HepG2 (cell line): ENCODE results near the gene SMIM14. TPM values are rescaled to one million over a fixed set of nuclear protein-coding genes. Genes with fewer than 3 reads are reported as not detected.

Source experiments
- CAMTA2 ChIP-seq: sonication (generic); formaldehyde crosslinking; IDR thresholded peaks from 2 replicates; pipeline ENCODE4 v1.4.0; 2020; ENCODE audit warnings: mild to moderate bottlenecking, missing genetic modification reagents, borderline replicate concordance
- CEBPG ChIP-seq: IDR thresholded peaks from 2 replicates; pipeline ENCODE4 v1.6.1; 2016
- CHD2 ChIP-seq: IDR thresholded peaks from 2 replicates; pipeline ENCODE4 v1.6.1; 2011; ENCODE audit warnings: low read depth, low read length, improper control_type of control experiment
- DMAP1 ChIP-seq: IDR thresholded peaks from 2 replicates; pipeline ENCODE4 v1.6.1; 2016
- IRF2 ChIP-seq: IDR thresholded peaks from 2 replicates; pipeline ENCODE4 v1.6.1; 2018; ENCODE audit warnings: missing genetic modification reagents, missing compliant biosample characterization
- JARID2 ChIP-seq: sonication (generic); formaldehyde crosslinking; IDR thresholded peaks from 2 replicates; pipeline ENCODE4 v1.8.1; 2023; ENCODE audit warnings: missing genetic modification reagents, inconsistent platforms; ENCODE audit not compliant: insufficient replicate concordance
- KDM1A ChIP-seq: IDR thresholded peaks from 2 replicates; pipeline ENCODE4 v1.6.1; 2016; ENCODE audit warnings: missing compliant biosample characterization
- KLF12 ChIP-seq: sonication (generic); formaldehyde crosslinking; IDR thresholded peaks from 2 replicates; pipeline ENCODE4 v1.4.0; 2020; ENCODE audit warnings: missing genetic modification reagents, borderline replicate concordance
- NFYC ChIP-seq: IDR thresholded peaks from 2 replicates; pipeline ENCODE4 v1.6.1; 2016; ENCODE audit warnings: missing genetic modification reagents, missing compliant biosample characterization
- PCBP1 ChIP-seq: fragments of 200-400 bp; formaldehyde crosslinking; IDR thresholded peaks from 2 replicates; pipeline ENCODE4 v1.6.1; 2017; ENCODE audit warnings: mild to moderate bottlenecking, low read depth, low read length, borderline replicate concordance
- SMYD3 ChIP-seq: sonication (generic); formaldehyde crosslinking; IDR thresholded peaks from 2 replicates; pipeline ENCODE4 v1.8.1; 2023; ENCODE audit warnings: mild to moderate bottlenecking, missing genetic modification reagents
- SRSF1 ChIP-seq: fragments of 200-400 bp; formaldehyde crosslinking; optimal IDR thresholded peaks from 2 replicates; pipeline ENCODE3; 2017; ENCODE audit warnings: mild to moderate bottlenecking, low read depth, low read length, moderate library complexity
- ZNF383 ChIP-seq: sonication (generic); formaldehyde crosslinking; IDR thresholded peaks from 2 replicates; pipeline ENCODE4 v1.4.0; 2020; ENCODE audit warnings: missing genetic modification reagents, mild to moderate bottlenecking, borderline replicate concordance
- ZNF451 ChIP-seq: sonication (generic); formaldehyde crosslinking; IDR thresholded peaks from 2 replicates; pipeline ENCODE4 v1.5.0; 2020; ENCODE audit warnings: mild to moderate bottlenecking, missing genetic modification reagents
- ZNF605 ChIP-seq: sonication (generic); formaldehyde crosslinking; IDR thresholded peaks from 2 replicates; pipeline ENCODE4 v1.8.0; 2022; ENCODE audit warnings: mild to moderate bottlenecking, missing genetic modification reagents
- ZNF720 ChIP-seq: sonication (generic); formaldehyde crosslinking; IDR thresholded peaks from 2 replicates; pipeline ENCODE4 v1.4.0; 2020; ENCODE audit warnings: missing genetic modification reagents
- ZNF781 ChIP-seq: sonication (generic); formaldehyde crosslinking; IDR thresholded peaks from 2 replicates; pipeline ENCODE4 v1.5.1; 2020; ENCODE audit warnings: borderline replicate concordance, mild to moderate bottlenecking, missing genetic modification reagents; ENCODE audit errors: not compliant biosample characterization
- ZNF792 ChIP-seq: IDR thresholded peaks from 2 replicates; pipeline ENCODE4 v1.6.1; 2016
- polyA plus RNA-seq, 8 experiments: library from polyadenylated mRNA; depleted of rRNA in 3 of 8; stranded (reverse) in 7 of 8; unstranded in 1 of 8; fragments of >200 nt; fragmentation: Illumina TruSeq in 4 of 8; extraction: Trizol in 4 of 8; gene quantifications; 2 replicates each; pipeline versions ENCODE4 v1.2.1 to v1.2.3, GENCODE V29; 2011 to 2016; ENCODE audit warnings: low read depth in 4 of 8, missing spikeins in 1 of 8, mixed read lengths in 1 of 8; ENCODE audit not compliant: insufficient read depth in 1 of 8
- total RNA-seq, 5 experiments: library from RNA; depleted of rRNA; stranded (reverse); fragments of >200 nt; fragmentation: Illumina TruSeq; extraction: Trizol; gene quantifications; 2 replicates each; pipeline ENCODE4 v1.2.3, GENCODE V29; 2016; ENCODE audit warnings: low read depth in 1 of 5
- TF ChIP-seq, protein P1 (sequence below): IDR thresholded peaks from 2 replicates; pipeline ENCODE4 v1.6.1; 2016
- TF ChIP-seq, protein P2 (sequence below): IDR thresholded peaks from 2 replicates; pipeline ENCODE4 v1.6.1; 2018; ENCODE audit warnings: missing genetic modification reagents, mild to moderate bottlenecking, missing compliant biosample characterization
- TF ChIP-seq, protein P3 (sequence below): sonication (generic); formaldehyde crosslinking; IDR thresholded peaks from 2 replicates; pipeline ENCODE4 v1.5.0; 2020; ENCODE audit warnings: missing genetic modification reagents, mild to moderate bottlenecking, borderline replicate concordance
- TF ChIP-seq, protein P4 (sequence below): IDR thresholded peaks from 2 replicates; pipeline ENCODE4 v1.4.0; 2020; ENCODE audit warnings: mild to moderate bottlenecking, missing genetic modification reagents
- TF ChIP-seq, protein P5 (sequence below): sonication (generic); formaldehyde crosslinking; IDR thresholded peaks from 2 replicates; pipeline ENCODE4 v1.5.0; 2020; ENCODE audit warnings: missing genetic modification reagents

Gene SMIM14
- total and polyA plus RNA-seq, 2 of the 13 experiments (the other 11 are each of a cell fraction or from before 2014, with no cell fraction given), result 16.3 to 28.1 TPM

DNA sequence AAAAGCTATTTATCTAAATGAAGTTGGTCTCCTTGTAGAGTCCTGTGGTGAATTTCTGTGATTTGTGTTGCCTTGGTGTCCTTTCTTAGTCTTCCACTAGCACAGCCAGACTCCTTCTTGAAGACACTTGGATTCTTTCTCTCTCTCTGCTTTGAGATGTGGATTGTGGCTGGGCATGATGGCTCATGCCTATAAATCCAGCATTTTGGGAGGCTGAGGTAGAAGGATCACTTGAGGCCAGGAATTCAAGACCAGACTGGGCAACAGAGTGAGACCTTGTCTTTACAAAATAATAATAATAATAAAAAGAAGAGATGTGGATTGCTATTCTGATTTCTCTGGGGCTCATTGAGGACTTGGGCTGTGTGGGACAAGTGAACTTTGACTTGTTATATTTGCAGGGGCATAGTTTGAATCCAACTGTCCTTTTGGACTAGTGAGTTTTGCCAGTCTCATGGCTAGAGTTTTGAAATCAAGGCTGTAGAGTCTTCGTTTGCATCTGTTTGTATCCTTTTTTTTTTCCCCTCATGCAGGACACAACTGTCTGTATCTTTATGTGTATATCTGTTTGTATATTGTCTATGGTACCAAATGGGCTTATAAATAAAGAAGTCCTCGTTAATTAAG is 11.1 kb upstream of the SMIM14 start (continued):
- TF ChIP-seq, protein P1, sequence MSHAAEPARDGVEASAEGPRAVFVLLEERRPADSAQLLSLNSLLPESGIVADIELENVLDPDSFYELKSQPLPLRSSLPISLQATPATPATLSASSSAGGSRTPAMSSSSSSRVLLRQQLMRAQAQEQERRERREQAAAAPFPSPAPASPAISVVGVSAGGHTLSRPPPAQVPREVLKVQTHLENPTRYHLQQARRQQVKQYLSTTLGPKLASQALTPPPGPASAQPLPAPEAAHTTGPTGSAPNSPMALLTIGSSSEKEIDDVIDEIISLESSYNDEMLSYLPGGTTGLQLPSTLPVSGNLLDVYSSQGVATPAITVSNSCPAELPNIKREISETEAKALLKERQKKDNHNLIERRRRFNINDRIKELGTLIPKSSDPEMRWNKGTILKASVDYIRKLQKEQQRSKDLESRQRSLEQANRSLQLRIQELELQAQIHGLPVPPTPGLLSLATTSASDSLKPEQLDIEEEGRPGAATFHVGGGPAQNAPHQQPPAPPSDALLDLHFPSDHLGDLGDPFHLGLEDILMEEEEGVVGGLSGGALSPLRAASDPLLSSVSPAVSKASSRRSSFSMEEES (CRISPR knock-in tag), result peak; percentile 65; the same call in 1 of the 2 replicates
- TF ChIP-seq KDM1A (CRISPR knock-in tag) (no peak), PCBP1 (no peak), ZNF383 (CRISPR knock-in tag) (no peak), IRF2 (0 out of 2 replicates have a peak, but pooled peaks have one; percentile 26), CAMTA2 (no peak), ZNF781 (no peak), NFYC (CRISPR knock-in tag) (no peak), SRSF1 (no peak), ZNF792 (CRISPR knock-in tag) (no peak), ZNF720 (CRISPR knock-in tag) (no peak), DMAP1 (CRISPR knock-in tag) (0 out of 2 replicates have a peak, but pooled peaks have one; percentile 28), KLF12 (CRISPR knock-in tag) (no peak), ZNF451 (no peak), SMYD3 (CRISPR knock-in tag) (no peak), JARID2 (CRISPR knock-in tag) (no peak), CEBPG (CRISPR knock-in tag) (peak; percentile 71), ZNF605 (CRISPR knock-in tag) (no peak), CHD2 (no peak)
- TF ChIP-seq, protein P2, sequence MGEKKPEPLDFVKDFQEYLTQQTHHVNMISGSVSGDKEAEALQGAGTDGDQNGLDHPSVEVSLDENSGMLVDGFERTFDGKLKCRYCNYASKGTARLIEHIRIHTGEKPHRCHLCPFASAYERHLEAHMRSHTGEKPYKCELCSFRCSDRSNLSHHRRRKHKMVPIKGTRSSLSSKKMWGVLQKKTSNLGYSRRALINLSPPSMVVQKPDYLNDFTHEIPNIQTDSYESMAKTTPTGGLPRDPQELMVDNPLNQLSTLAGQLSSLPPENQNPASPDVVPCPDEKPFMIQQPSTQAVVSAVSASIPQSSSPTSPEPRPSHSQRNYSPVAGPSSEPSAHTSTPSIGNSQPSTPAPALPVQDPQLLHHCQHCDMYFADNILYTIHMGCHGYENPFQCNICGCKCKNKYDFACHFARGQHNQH (CRISPR knock-in tag), result no peak
- TF ChIP-seq, protein P3, sequence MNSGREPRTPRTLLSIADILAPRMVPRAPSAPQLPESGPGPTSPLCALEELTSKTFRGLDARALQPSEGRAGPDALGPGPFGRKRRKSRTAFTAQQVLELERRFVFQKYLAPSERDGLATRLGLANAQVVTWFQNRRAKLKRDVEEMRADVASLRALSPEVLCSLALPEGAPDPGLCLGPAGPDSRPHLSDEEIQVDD (CRISPR knock-in tag), result no peak
- TF ChIP-seq, protein P4, sequence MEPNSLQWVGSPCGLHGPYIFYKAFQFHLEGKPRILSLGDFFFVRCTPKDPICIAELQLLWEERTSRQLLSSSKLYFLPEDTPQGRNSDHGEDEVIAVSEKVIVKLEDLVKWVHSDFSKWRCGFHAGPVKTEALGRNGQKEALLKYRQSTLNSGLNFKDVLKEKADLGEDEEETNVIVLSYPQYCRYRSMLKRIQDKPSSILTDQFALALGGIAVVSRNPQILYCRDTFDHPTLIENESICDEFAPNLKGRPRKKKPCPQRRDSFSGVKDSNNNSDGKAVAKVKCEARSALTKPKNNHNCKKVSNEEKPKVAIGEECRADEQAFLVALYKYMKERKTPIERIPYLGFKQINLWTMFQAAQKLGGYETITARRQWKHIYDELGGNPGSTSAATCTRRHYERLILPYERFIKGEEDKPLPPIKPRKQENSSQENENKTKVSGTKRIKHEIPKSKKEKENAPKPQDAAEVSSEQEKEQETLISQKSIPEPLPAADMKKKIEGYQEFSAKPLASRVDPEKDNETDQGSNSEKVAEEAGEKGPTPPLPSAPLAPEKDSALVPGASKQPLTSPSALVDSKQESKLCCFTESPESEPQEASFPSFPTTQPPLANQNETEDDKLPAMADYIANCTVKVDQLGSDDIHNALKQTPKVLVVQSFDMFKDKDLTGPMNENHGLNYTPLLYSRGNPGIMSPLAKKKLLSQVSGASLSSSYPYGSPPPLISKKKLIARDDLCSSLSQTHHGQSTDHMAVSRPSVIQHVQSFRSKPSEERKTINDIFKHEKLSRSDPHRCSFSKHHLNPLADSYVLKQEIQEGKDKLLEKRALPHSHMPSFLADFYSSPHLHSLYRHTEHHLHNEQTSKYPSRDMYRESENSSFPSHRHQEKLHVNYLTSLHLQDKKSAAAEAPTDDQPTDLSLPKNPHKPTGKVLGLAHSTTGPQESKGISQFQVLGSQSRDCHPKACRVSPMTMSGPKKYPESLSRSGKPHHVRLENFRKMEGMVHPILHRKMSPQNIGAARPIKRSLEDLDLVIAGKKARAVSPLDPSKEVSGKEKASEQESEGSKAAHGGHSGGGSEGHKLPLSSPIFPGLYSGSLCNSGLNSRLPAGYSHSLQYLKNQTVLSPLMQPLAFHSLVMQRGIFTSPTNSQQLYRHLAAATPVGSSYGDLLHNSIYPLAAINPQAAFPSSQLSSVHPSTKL (CRISPR knock-in tag), result peak; percentile 79
- TF ChIP-seq, protein P5, sequence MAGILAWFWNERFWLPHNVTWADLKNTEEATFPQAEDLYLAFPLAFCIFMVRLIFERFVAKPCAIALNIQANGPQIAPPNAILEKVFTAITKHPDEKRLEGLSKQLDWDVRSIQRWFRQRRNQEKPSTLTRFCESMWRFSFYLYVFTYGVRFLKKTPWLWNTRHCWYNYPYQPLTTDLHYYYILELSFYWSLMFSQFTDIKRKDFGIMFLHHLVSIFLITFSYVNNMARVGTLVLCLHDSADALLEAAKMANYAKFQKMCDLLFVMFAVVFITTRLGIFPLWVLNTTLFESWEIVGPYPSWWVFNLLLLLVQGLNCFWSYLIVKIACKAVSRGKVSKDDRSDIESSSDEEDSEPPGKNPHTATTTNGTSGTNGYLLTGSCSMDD (CRISPR knock-in tag), result no peak
